ENCODE data around the gene DNMT3L. TPM values are rescaled to one million over a fixed set of nuclear protein-coding genes. Genes with fewer than 3 reads are reported as not detected.
"Not testable (repeated sequence)": the region's sequence is repeated elsewhere in the genome, so short reads cannot be mapped to it uniquely, and the experiment has no call there.

DNMT3L gene
- total and polyA plus RNA-seq, 2 donors (not counting 1 experiment from before 2014, with no cell fraction given): not detected

DNA sequence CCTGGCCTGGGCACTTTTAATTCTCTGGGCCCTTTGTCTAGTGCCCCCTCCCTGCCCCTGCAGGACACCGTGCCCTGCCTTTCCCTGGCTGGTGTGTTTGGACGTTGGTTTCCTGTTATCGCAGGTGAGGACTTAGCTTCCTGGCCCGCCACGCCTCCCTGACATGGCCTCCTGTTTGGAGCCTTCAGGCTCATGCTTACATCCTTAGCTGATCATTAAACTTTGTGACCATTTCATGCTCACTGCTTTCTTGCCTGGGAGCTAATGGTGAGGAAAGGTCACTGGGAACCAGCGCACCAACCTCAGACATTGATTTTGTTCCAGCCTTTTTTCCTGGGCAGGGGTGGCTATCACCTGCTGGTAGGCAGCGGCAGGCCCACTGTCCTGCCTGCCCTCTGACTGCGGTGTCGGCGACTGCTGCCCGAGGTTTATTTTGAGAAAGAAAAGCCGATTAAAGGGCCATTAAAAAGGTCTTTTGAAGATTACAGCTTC, 41.8 kb upstream of the DNMT3L start:
- no peaks in the 10 kb centered on the region for H3K27me3 ChIP-seq (replicated peaks in 1 of 4; ENCODE audit: control extremely low read depth in 1 of 4, control insufficient read depth in 3 of 4, insufficient read depth in 4 of 4, low read length in 3 of 4)
- Mint-ChIP-seq H3K9me3 (ENCODE audit: insufficient read depth) (no peaks in the 10 kb centered on the region), H3K4me3 (peak overlapping the region; percentile 76), H3K27me3 (no peaks in the 10 kb centered on the region), H3K4me1 (peaks cover 47% of the 10 kb centered on the region), H3K27ac (peak overlapping the region; percentile 86)
- peak overlapping the region; percentile 40 for H3K4me2 ChIP-seq (replicated peaks; ENCODE audit: low read depth, low read length, poor library complexity, severe bottlenecking)
- ATAC-seq (ENCODE audit: low read depth) (no peak), DNase-seq (no peak)
- 87% methylated on average over 8 of the region's 12 CpGs for WGBS (ENCODE audit: insufficient coverage)
- peaks cover 80% of the 10 kb centered on the region for H4K20me1 ChIP-seq (ENCODE audit: control insufficient read depth, insufficient read depth, low read length, poor library complexity, severe bottlenecking)
- H3K27ac ChIP-seq (ENCODE audit: low read length in 2 of 2): peak overlapping the region; percentile 41 to 59
- POLR2A ChIA-PET: interaction anchor here (0.7 kb wide), 3 partner anchors 27 to 777 kb away, joined by 3 to 9 read pairs (median 3); no protein-coding TSS in a partner anchor
- peaks cover 0 to 25% of the 10 kb centered on the region in 2 experiments for H3K36me3 ChIP-seq (replicated peaks in 1 of 2; ENCODE audit: control extremely low read depth in 1 of 2, control insufficient read depth in 1 of 2, extremely low read depth in 1 of 2, insufficient read depth in 2 of 2, low read length in 1 of 2)
- intact Hi-C loops (cut with micrococcal nuclease): loop anchor here (10.0 kb wide), 1 partner anchor 289 kb away; the partner anchor contains the start of gene TRAPPC10
- no peak overlapping the region for H3K9ac ChIP-seq (ENCODE audit: low read length)
- no peaks in the 10 kb centered on the region for H3K9me3 ChIP-seq (ENCODE audit: control extremely low read depth in 1 of 3, control insufficient read depth in 2 of 3, insufficient read depth in 1 of 3, low read length in 2 of 3)
- peaks cover 42 to 57% of the 10 kb centered on the region in 2 donors for H3K4me1 ChIP-seq (ENCODE audit: control insufficient read depth in 2 of 2, insufficient read depth in 2 of 2, low read length in 2 of 2)
- TF ChIP-seq, protein P1, sequence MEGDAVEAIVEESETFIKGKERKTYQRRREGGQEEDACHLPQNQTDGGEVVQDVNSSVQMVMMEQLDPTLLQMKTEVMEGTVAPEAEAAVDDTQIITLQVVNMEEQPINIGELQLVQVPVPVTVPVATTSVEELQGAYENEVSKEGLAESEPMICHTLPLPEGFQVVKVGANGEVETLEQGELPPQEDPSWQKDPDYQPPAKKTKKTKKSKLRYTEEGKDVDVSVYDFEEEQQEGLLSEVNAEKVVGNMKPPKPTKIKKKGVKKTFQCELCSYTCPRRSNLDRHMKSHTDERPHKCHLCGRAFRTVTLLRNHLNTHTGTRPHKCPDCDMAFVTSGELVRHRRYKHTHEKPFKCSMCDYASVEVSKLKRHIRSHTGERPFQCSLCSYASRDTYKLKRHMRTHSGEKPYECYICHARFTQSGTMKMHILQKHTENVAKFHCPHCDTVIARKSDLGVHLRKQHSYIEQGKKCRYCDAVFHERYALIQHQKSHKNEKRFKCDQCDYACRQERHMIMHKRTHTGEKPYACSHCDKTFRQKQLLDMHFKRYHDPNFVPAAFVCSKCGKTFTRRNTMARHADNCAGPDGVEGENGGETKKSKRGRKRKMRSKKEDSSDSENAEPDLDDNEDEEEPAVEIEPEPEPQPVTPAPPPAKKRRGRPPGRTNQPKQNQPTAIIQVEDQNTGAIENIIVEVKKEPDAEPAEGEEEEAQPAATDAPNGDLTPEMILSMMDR (IDR thresholded peaks at IDR 0.05): no peak
- no peak for TF ChIP-seq EZH2 (IDR thresholded peaks at IDR 0.05; ENCODE audit: borderline replicate concordance, insufficient read depth, low read depth, low read length, poor library complexity, severe bottlenecking)
- no peak overlapping the region for H3K4me3 ChIP-seq (ENCODE audit: control extremely low read depth in 1 of 5, extremely low read depth in 1 of 5, insufficient read depth in 1 of 5, low read depth in 2 of 5, low read length in 4 of 5)
- H2AFZ ChIP-seq (ENCODE audit: insufficient read depth, low read depth, low read length, poor library complexity, severe bottlenecking): no peak overlapping the region
- CTCF ChIA-PET: interaction anchor here (1.5 to 2.6 kb wide), 4 partner anchors 9 to 490 kb away, joined by 4 to 10 read pairs (median 8); no protein-coding TSS in a partner anchor
- peaks cover 83% of the 10 kb centered on the region for H3K79me2 ChIP-seq (ENCODE audit: control insufficient read depth, insufficient read depth, low read length)

DNA sequence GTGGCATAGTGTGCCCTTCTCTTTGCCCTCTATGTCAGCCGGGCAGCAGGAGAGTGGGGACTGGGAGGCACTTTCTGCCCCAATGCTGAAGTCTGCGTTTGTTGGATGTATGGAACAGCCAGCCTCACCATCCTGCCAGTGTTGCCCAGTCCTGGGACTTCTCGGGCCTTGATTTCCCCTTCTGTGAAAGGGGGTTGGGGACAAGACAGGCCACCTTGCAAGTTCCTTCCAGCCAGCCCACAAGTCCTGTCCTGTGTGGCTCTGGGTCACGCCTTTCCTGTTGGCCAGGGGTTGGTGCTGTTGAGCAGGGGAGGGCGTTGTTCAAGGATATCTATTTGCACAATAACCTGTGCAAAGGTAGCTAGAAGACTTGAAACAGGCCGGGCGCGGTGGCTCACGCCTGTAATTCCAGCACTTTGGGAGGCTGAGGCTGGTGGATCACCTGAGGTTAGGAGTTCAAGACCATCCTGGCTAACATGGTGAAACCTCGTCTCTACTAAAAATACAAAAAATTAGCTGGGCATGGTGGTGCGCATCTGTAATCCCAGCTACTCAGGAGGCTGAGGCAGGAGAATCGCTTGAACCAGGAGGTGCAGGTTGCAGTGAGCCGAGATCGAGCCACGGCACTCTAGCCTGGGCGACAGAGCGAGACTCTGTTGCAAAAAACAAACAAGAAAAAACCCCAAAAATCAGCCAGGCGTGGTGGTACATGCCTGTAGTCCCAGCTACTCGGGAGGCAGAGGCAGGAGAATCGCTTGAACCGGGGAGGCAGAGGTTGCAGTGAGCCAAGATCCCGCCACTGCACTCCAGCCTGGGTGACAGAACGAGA, 41.1 kb upstream of the DNMT3L start:
- not testable (repeated sequence) for H3K9me3 Mint-ChIP-seq (ENCODE audit: insufficient read depth)
- intact Hi-C loops (cut with micrococcal nuclease): loop anchor here (10.0 kb wide), 1 partner anchor 288 kb away; the partner anchor contains the start of gene TRAPPC10

More for the DNA sequence above, 41.1 kb upstream of the DNMT3L start:
- H3K36me3 ChIP-seq (replicated peaks in 1 of 2; ENCODE audit: control extremely low read depth in 1 of 2, control insufficient read depth in 1 of 2, extremely low read depth in 1 of 2, insufficient read depth in 2 of 2, low read length in 1 of 2): peaks cover 0 to 19% of the 10 kb centered on the region in 2 experiments
- WGBS (ENCODE audit: insufficient coverage): 59% methylated on average over 15 of the region's 23 CpGs
- H3K4me1 ChIP-seq (ENCODE audit: control insufficient read depth in 2 of 2, insufficient read depth in 2 of 2, low read length in 2 of 2): peaks cover 49 to 64% of the 10 kb centered on the region in 2 donors
- peaks cover 73% of the 10 kb centered on the region for H4K20me1 ChIP-seq (ENCODE audit: control insufficient read depth, insufficient read depth, low read length, poor library complexity, severe bottlenecking)
- H3K9ac ChIP-seq (ENCODE audit: low read length): peak overlapping the region; percentile 32
- ATAC-seq (ENCODE audit: low read depth); H3K9me3 ChIP-seq (ENCODE audit: control extremely low read depth in 1 of 3, control insufficient read depth in 2 of 3, insufficient read depth in 1 of 3, low read length in 2 of 3); DNase-seq; H2AFZ ChIP-seq (ENCODE audit: insufficient read depth, low read depth, low read length, poor library complexity, severe bottlenecking); H3K27me3 ChIP-seq (replicated peaks in 1 of 4; ENCODE audit: control extremely low read depth in 1 of 4, control insufficient read depth in 3 of 4, insufficient read depth in 4 of 4, low read length in 3 of 4); H3K27me3 Mint-ChIP-seq: not testable (repeated sequence)
- POLR2A ChIA-PET: interaction anchor here (0.6 to 0.7 kb wide), 4 partner anchors 36 to 778 kb away, joined by 3 to 9 read pairs (median 6); no protein-coding TSS in a partner anchor
- CTCF ChIA-PET: interaction anchor here (1.5 to 2.6 kb wide), 3 partner anchors 8 to 491 kb away, joined by 4 to 10 read pairs (median 9); no protein-coding TSS in a partner anchor
- peak overlapping the region; percentile 79 for H3K27ac Mint-ChIP-seq
- peak overlapping the region in 2 of 5 experiments; percentile 9 to 15 for H3K4me3 ChIP-seq (ENCODE audit: control extremely low read depth in 1 of 5, extremely low read depth in 1 of 5, insufficient read depth in 1 of 5, low read depth in 2 of 5, low read length in 4 of 5)
- peak overlapping the region; percentile 43 to 59 for H3K27ac ChIP-seq (ENCODE audit: low read length in 2 of 2)
- peak overlapping the region; percentile 89 for H3K4me3 Mint-ChIP-seq
- H3K4me1 Mint-ChIP-seq: peaks cover 55% of the 10 kb centered on the region
- peak overlapping the region; percentile 98 for H3K4me2 ChIP-seq (replicated peaks; ENCODE audit: low read depth, low read length, poor library complexity, severe bottlenecking)
- H3K79me2 ChIP-seq (ENCODE audit: control insufficient read depth, insufficient read depth, low read length): peaks cover 76% of the 10 kb centered on the region

Data from B cell (primary cell).